H1 (cell line): ENCODE measurements around the gene MYO5A. TPM values are rescaled to one million over a fixed set of nuclear protein-coding genes. Genes with fewer than 3 reads are reported as not detected.

Experiments
- CTCF ChIA-PET: fragments of 300-600 bp; sonication (Branson Sonifier 250); formaldehyde crosslinking; loops from one replicate; lab custom pipeline; 2021; ENCODE audit not compliant: partially characterized antibody; lab: Charles Lee
- POLR2A ChIA-PET: fragments of 300-600 bp; sonication (Branson Sonifier 250); formaldehyde crosslinking; loops from one replicate; lab custom pipeline; 2021; ENCODE audit warnings: inconsistent platforms; ENCODE audit not compliant: partially characterized antibody; lab: Charles Lee
- DNase-seq, 2 experiments: peaks; one replicate each; pipeline versions ENCODE4 v3.0.0 to v3.0.0-alpha.2; 2010 to 2022; ENCODE audit warnings: low spot score in 2 of 2, low read depth in 1 of 2, mixed read lengths in 1 of 2
- FAIRE-seq: peaks from 2 replicates; lab custom pipeline; 2011; peaks lifted over from hg19 to GRCh38; lab: Jason Lieb, UNC
- H2AFZ ChIP-seq: 2 replicates; pipeline ENCODE4 v1.8.1; 2012; ENCODE audit warnings: low read length, inconsistent platforms
- H2AK5ac ChIP-seq: 2 replicates; pipeline ENCODE4 v1.6.1; 2013; ENCODE audit warnings: low read depth, low read length
- H2BK120ac ChIP-seq: replicated peaks from 2 replicates; pipeline ENCODE3; 2013; ENCODE audit warnings: low read depth, low read length, inconsistent platforms
- H2BK12ac ChIP-seq: 2 replicates; pipeline ENCODE4 v1.6.1; 2013; ENCODE audit warnings: low read depth, low read length
- H2BK15ac ChIP-seq: 2 replicates; pipeline ENCODE4 v1.6.1; 2013; ENCODE audit warnings: low read length
- H2BK20ac ChIP-seq: 2 replicates; pipeline ENCODE4 v1.6.1; 2013; ENCODE audit warnings: low read length
- H2BK5ac ChIP-seq: 2 replicates; pipeline ENCODE4 v1.6.1; 2013; ENCODE audit warnings: low read depth, low read length
- H3K14ac ChIP-seq: 2 replicates; pipeline ENCODE4 v1.6.1; 2013; ENCODE audit warnings: inconsistent platforms; ENCODE audit not compliant: insufficient read length
- H3K18ac ChIP-seq: 2 replicates; pipeline ENCODE4 v1.6.1; 2013; ENCODE audit warnings: low read length; ENCODE audit errors: extremely low read depth
- H3K23ac ChIP-seq: 2 replicates; pipeline ENCODE4 v1.6.1; 2013; ENCODE audit warnings: inconsistent platforms; ENCODE audit not compliant: insufficient read length
- H3K23me2 ChIP-seq: 2 replicates; pipeline ENCODE4 v1.6.1; 2013; ENCODE audit warnings: low read depth, low read length
- H3K27ac ChIP-seq: 2 replicates; pipeline ENCODE4 v1.6.1; 2011; ENCODE audit warnings: low read depth, low read length, inconsistent platforms
- H3K27me3 ChIP-seq, 4 experiments: replicated peaks in 1 of 4; 1 replicate in 1 of 4; 2 replicates in 3 of 4; pipeline versions ENCODE4 v1.6.1 to v1.8.1; 2011 to 2013; ENCODE audit warnings: low read length in 3 of 4, mild to moderate bottlenecking in 3 of 4, inconsistent platforms in 2 of 4, mixed read lengths in 2 of 4, moderate library complexity in 1 of 4; ENCODE audit not compliant: control insufficient read depth in 3 of 4, insufficient read depth in 3 of 4; ENCODE audit errors: extremely low read depth in 1 of 4
- H3K36me3 ChIP-seq, 4 experiments: 2 replicates each; pipeline versions ENCODE4 v1.6.1 to v1.8.1; 2011 to 2013; ENCODE audit warnings: mild to moderate bottlenecking in 4 of 4, low read length in 3 of 4, moderate library complexity in 2 of 4, control low read depth in 1 of 4, inconsistent platforms in 1 of 4; ENCODE audit not compliant: insufficient read depth in 4 of 4, control insufficient read depth in 2 of 4
- H3K4ac ChIP-seq: replicated peaks from 2 replicates; pipeline ENCODE3; 2013; ENCODE audit warnings: low read length, low read depth, mixed read lengths, inconsistent platforms; ENCODE audit not compliant: insufficient read length
- H3K4me1 ChIP-seq, 4 experiments: replicated peaks in 1 of 4; 1 replicate in 1 of 4; 2 replicates in 3 of 4; pipeline versions ENCODE4 v1.6.1 to v1.8.1; 2011 to 2013; ENCODE audit warnings: low read length in 3 of 4, inconsistent platforms in 2 of 4, mixed read lengths in 1 of 4; ENCODE audit not compliant: insufficient read depth in 4 of 4, control insufficient read depth in 3 of 4
- H3K4me2 ChIP-seq, 2 experiments: 2 replicates each; pipeline versions ENCODE4 v1.6.1 to v1.8.1; 2011 to 2013; ENCODE audit warnings: low read depth in 2 of 2, low read length in 2 of 2, control low read depth in 1 of 2, inconsistent platforms in 1 of 2, mild to moderate bottlenecking in 1 of 2; ENCODE audit not compliant: insufficient read depth in 1 of 2
- H3K4me3 ChIP-seq, 4 experiments: fragments of 200-600, 300-600 bp in 1 of 4; sonication (generic), shearing (Covaris generic), sonication (Bioruptor Twin) in 1 of 4; 2 replicates each; pipeline versions ENCODE4 v1.5.1 to v1.8.1; 2011 to 2016; ENCODE audit warnings: low read length in 4 of 4, low read depth in 3 of 4, control low read depth in 2 of 4, inconsistent platforms in 2 of 4, mild to moderate bottlenecking in 2 of 4, mixed read lengths in 1 of 4, moderate library complexity in 1 of 4; ENCODE audit not compliant: insufficient read depth in 2 of 4; ENCODE audit errors: extremely low read depth in 1 of 4
- H3K56ac ChIP-seq: replicated peaks from 2 replicates; pipeline ENCODE3; 2013; ENCODE audit warnings: low read depth, mild to moderate bottlenecking, mixed read lengths, low read length, inconsistent platforms; ENCODE audit not compliant: insufficient read length
- H3K79me1 ChIP-seq: 2 replicates; pipeline ENCODE4 v1.6.1; 2013; ENCODE audit warnings: low read depth, low read length, control low read depth
- H3K79me2 ChIP-seq, 2 experiments: 2 replicates each; pipeline versions ENCODE4 v1.6.1 to v1.8.1; 2012 to 2013; ENCODE audit warnings: low read length in 2 of 2, mild to moderate bottlenecking in 2 of 2, inconsistent platforms in 1 of 2; ENCODE audit not compliant: insufficient read depth in 2 of 2, control insufficient read depth in 1 of 2
- H3K9ac ChIP-seq, 4 experiments: replicated peaks in 1 of 4; 1 replicate in 1 of 4; 2 replicates in 3 of 4; pipeline versions ENCODE4 v1.6.1 to v1.8.1; 2011 to 2013; ENCODE audit warnings: low read depth in 3 of 4, low read length in 3 of 4, control low read depth in 2 of 4, mild to moderate bottlenecking in 2 of 4, moderate library complexity in 2 of 4, inconsistent platforms in 1 of 4; ENCODE audit errors: extremely low read depth in 1 of 4
- H3K9me3 ChIP-seq, 2 experiments: 2 replicates each; pipeline versions ENCODE4 v1.6.1 to v1.8.1; 2012 to 2013; ENCODE audit warnings: mild to moderate bottlenecking in 2 of 2, moderate library complexity in 2 of 2, control low read depth in 1 of 2, inconsistent platforms in 1 of 2, low read depth in 1 of 2, low read length in 1 of 2, mixed read lengths in 1 of 2; ENCODE audit not compliant: insufficient read depth in 2 of 2
- H4K20me1 ChIP-seq, 2 experiments: replicated peaks in 1 of 2; 2 replicates each; pipeline versions ENCODE3 to v1.8.1; 2011 to 2013; ENCODE audit warnings: inconsistent platforms in 2 of 2, low read length in 2 of 2, mild to moderate bottlenecking in 1 of 2; ENCODE audit not compliant: insufficient read depth in 2 of 2, control insufficient read depth in 1 of 2
- H4K5ac ChIP-seq: 2 replicates; pipeline ENCODE4 v1.6.1; 2013; ENCODE audit warnings: low read length, low read depth, mixed read lengths, inconsistent platforms; ENCODE audit not compliant: insufficient read length
- H4K8ac ChIP-seq: 2 replicates; pipeline ENCODE4 v1.8.0; 2013; ENCODE audit warnings: mild to moderate bottlenecking, moderate library complexity, low read length, inconsistent platforms; ENCODE audit not compliant: insufficient read depth; ENCODE audit errors: extremely low read depth
- H4K91ac ChIP-seq: replicated peaks from 2 replicates; pipeline ENCODE3; 2013; ENCODE audit warnings: low read length, mixed read lengths, inconsistent platforms; ENCODE audit not compliant: insufficient read length
- CBX5 ChIP-seq: fragments of 300-800, 300-1000 bp; sonication (generic); IDR thresholded peaks from 2 replicates; pipeline ENCODE4 v1.7.1; 2016; ENCODE audit warnings: antibody characterized with exemption, low read length, low read depth
- CHD1 ChIP-seq: IDR thresholded peaks from 2 replicates; pipeline ENCODE4 v1.6.1; 2012; ENCODE audit warnings: low read depth, low read length, improper control_type of control experiment
- CTBP2 ChIP-seq: IDR thresholded peaks from 2 replicates; pipeline ENCODE4 v1.7.0; 2011; ENCODE audit warnings: borderline replicate concordance, mild to moderate bottlenecking, moderate library complexity, mixed read lengths, low read length; ENCODE audit not compliant: insufficient read depth, insufficient read length
- CTCF ChIP-seq, 3 experiments: IDR thresholded peaks; 1 replicate in 2 of 3; 2 replicates in 1 of 3; pipeline versions ENCODE4 v1.5.1 to v1.6.1; 2011; ENCODE audit warnings: low read length in 3 of 3, mild to moderate bottlenecking in 3 of 3, inconsistent platforms in 2 of 3, low read depth in 1 of 3, moderate library complexity in 1 of 3; ENCODE audit not compliant: insufficient read depth in 1 of 3; ENCODE audit errors: control extremely low read depth in 1 of 3
- EZH2 ChIP-seq: fragments of 200-600 bp; sonication (generic); IDR thresholded peaks from 2 replicates; pipeline ENCODE4 v1.7.1; 2012; ENCODE audit warnings: low read depth, mild to moderate bottlenecking, moderate library complexity, low read length, inconsistent platforms; ENCODE audit not compliant: severe bottlenecking
- GTF2F1 ChIP-seq: IDR thresholded peaks from 2 replicates; pipeline ENCODE4 v1.6.1; 2012; ENCODE audit warnings: low read depth, low read length, improper control_type of control experiment, borderline replicate concordance
- NANOG ChIP-seq: IDR thresholded peaks from 2 replicates; pipeline ENCODE4 v1.6.1; 2011; ENCODE audit warnings: low read length, low read depth, mild to moderate bottlenecking, inconsistent platforms; ENCODE audit not compliant: insufficient read depth, poor library complexity, severe bottlenecking
- RXRA ChIP-seq: IDR thresholded peaks from 2 replicates; pipeline ENCODE4 v1.6.1; 2011; ENCODE audit warnings: low read depth, mild to moderate bottlenecking, low read length, moderate library complexity; ENCODE audit not compliant: insufficient read depth
- SIX5 ChIP-seq: IDR thresholded peaks from 2 replicates; pipeline ENCODE4 v1.6.1; 2011; ENCODE audit warnings: mild to moderate bottlenecking, low read depth, low read length
- SP4 ChIP-seq: IDR thresholded peaks from 2 replicates; pipeline ENCODE4 v1.6.1; 2012; ENCODE audit warnings: low read length, inconsistent platforms
- TBP ChIP-seq: IDR thresholded peaks from 2 replicates; pipeline ENCODE4 v1.6.1; 2011; ENCODE audit warnings: low read depth, low read length, improper control_type of control experiment
- TCF12 ChIP-seq: IDR thresholded peaks from 2 replicates; pipeline ENCODE4 v1.6.1; 2011; ENCODE audit warnings: low read depth, mild to moderate bottlenecking, low read length
- WGBS, 2 experiments: shearing (Covaris generic) in 1 of 2; methylation state at CpG; one replicate each; pipeline versions ENCODE4 v1.1.6 to v1.1.7; 2013 to 2015; ENCODE audit warnings: low lambda C conversion rate in 2 of 2, mixed read lengths in 2 of 2, inconsistent platforms in 1 of 2, low coverage in 1 of 2, missing lambda C conversion rate in 1 of 2; ENCODE audit not compliant: insufficient replicate concordance in 2 of 2, insufficient coverage in 1 of 2, insufficient read length in 1 of 2; ENCODE audit errors: extremely low coverage in 1 of 2, missing lambda C conversion rate in 1 of 2; 5-methylcytosine and 5-hydroxymethylcytosine counted together
- polyA plus RNA-seq, 7 experiments: library from polyadenylated mRNA; depleted of rRNA in 3 of 7; stranded (reverse) in 5 of 7; unstranded in 2 of 7; fragments of >200 nt in 5 of 7; fragments of 200-250 nt in 2 of 7; gene quantifications; 1 replicate in 5 of 7; 2 replicates in 1 of 7; 4 replicates in 1 of 7; pipeline versions ENCODE4 v1.2.1 to v1.2.3, GENCODE V29; 2011 to 2013; ENCODE audit warnings: missing spikeins in 2 of 7, mixed read lengths in 2 of 7
- total RNA-seq: library from RNA; stranded (reverse); fragmentation: NEBNext Ultra II Directional; extraction: Animal tissue kit (Norgen Biotek cat#: 25700); gene quantifications from 2 replicates; pipeline ENCODE4 v1.2.1, GENCODE V29; 2021

Gene MYO5A
- total and polyA plus RNA-seq, 2 of the 8 experiments (the other 6 are each of a cell fraction or from before 2014, with no cell fraction given): 11.4 to 24.7 TPM

GRCh38 chr15:52408823-52409222 lies 119.9 kb downstream of the MYO5A start:
- Histone ChIP-seq H3K9me3 (no peaks in the 10 kb centered on the region), H2BK5ac (no peak overlapping the region), H3K36me3 (peaks cover 0 to 4% (median 0%) of the 10 kb centered on the region in 4 experiments; a peak in 1 of 8 replicates), H2BK12ac (no peak overlapping the region), H3K4me3 (no peak overlapping the region), H4K8ac (no peak overlapping the region), H3K18ac (no peak overlapping the region), H2AK5ac (no peak overlapping the region), H4K20me1 (no peaks in the 10 kb centered on the region), H2BK20ac (no peak overlapping the region), H3K27me3 (no peaks in the 10 kb centered on the region), H3K23me2 (no peaks in the 10 kb centered on the region), H3K56ac (no peak overlapping the region), H3K9ac (no peak overlapping the region), H3K79me2 (no peaks in the 10 kb centered on the region), H4K91ac (no peak overlapping the region), H2BK15ac (no peak overlapping the region), H3K14ac (no peak overlapping the region), H3K23ac (no peak overlapping the region), H3K4me1 (peaks cover 0 to 1% (median 0%) of the 10 kb centered on the region in 4 experiments; a peak in 1 of 7 replicates), H3K79me1 (no peaks in the 10 kb centered on the region), H4K5ac (no peak overlapping the region), H3K4me2 (no peak overlapping the region), H3K27ac (no peak overlapping the region), H2AFZ (no peak overlapping the region), H3K4ac (no peak overlapping the region), H2BK120ac (no peak overlapping the region)
- ChIA-PET CTCF (no interaction called here), POLR2A (no interaction called here)
- no peak for DNase-seq
- FAIRE-seq: no peak
- WGBS, 2 experiments: 90% methylated on average over 1 of the region's 1 CpG; no CpG with 5 or more reads in 1 of the 2 experiments
- no peak for TF ChIP-seq EZH2
- TF ChIP-seq GTF2F1: no peak
- no peak for TF ChIP-seq CTBP2
- TF ChIP-seq CHD1: no peak
- TF ChIP-seq NANOG: no peak
- no peak for TF ChIP-seq RXRA
- TF ChIP-seq CTCF (IDR thresholded peaks at IDR 0.05; ENCODE audit: control extremely low read depth in 1 of 3, insufficient read depth in 1 of 3, low read depth in 1 of 3, low read length in 3 of 3): no peak
- TF ChIP-seq TCF12: no peak
- TF ChIP-seq SP4: no peak
- no peak for TF ChIP-seq CBX5
- TF ChIP-seq SIX5: no peak
- no peak for TF ChIP-seq TBP
